Activated CD8-positive, alpha-beta memory T cell treated with anti-CD3 and anti-CD28 coated beads, Interleukin-2, amount 50 U/mL, for 24 hours (primary cell): ENCODE data around the gene KTN1.

Experiments used
- DNase-seq: peaks from one replicate; pipeline ENCODE4 v3.0.0-alpha.2; 2020; ENCODE audit errors: extremely low read depth

The KTN1 gene

GRCh38 chr14:55577229-55577628 lies 2.8 kb upstream of the KTN1 start:
- no peak for DNase-seq

GRCh38 chr14:55578511-55578910 lies 1.5 kb upstream of the KTN1 start:
- DNase-seq: no peak

- DNase-seq: no peak
Measured at GRCh38 chr14:55580470-55581341, 699 bp downstream of the KTN1 start.

GRCh38 chr14:55581342-55581771 lies 1.4 kb downstream of the KTN1 start:
- no peak for DNase-seq

- DNase-seq: no peak
Measured at GRCh38 chr14:55582746-55583145, 2.7 kb downstream of the KTN1 start.

- no peak for DNase-seq
Measured at GRCh38 chr14:55583942-55584468, 4.0 kb downstream of the KTN1 start.

- no peak for DNase-seq
Measured at GRCh38 chr14:55585854-55586253, 5.8 kb downstream of the KTN1 start.

GRCh38 chr14:55586411-55586810 lies 6.4 kb downstream of the KTN1 start:
- DNase-seq: no peak

- no peak for DNase-seq
Measured at GRCh38 chr14:55587847-55588246, 7.8 kb downstream of the KTN1 start.

GRCh38 chr14:55588259-55588699 lies 8.3 kb downstream of the KTN1 start:
- no peak for DNase-seq

- DNase-seq: no peak
Measured at GRCh38 chr14:55589171-55589570, 9.2 kb downstream of the KTN1 start.

- no peak for DNase-seq
Measured at GRCh38 chr14:55592436-55592835, 12.4 kb downstream of the KTN1 start.

GRCh38 chr14:55593698-55594097 lies 13.7 kb downstream of the KTN1 start:
- DNase-seq: no peak

GRCh38 chr14:55599250-55599879 lies 19.4 kb downstream of the KTN1 start:
- no peak for DNase-seq

- no peak for DNase-seq
Measured at GRCh38 chr14:55600784-55601561, 21.0 kb downstream of the KTN1 start.

GRCh38 chr14:55603401-55603953 lies 23.5 kb downstream of the KTN1 start:
- DNase-seq: no peak

GRCh38 chr14:55604488-55604887 lies 24.5 kb downstream of the KTN1 start:
- no peak for DNase-seq

GRCh38 chr14:55604900-55605418 lies 25.0 kb downstream of the KTN1 start:
- DNase-seq: no peak

- no peak for DNase-seq
Measured at GRCh38 chr14:55605793-55606192, 25.8 kb downstream of the KTN1 start.

- no peak for DNase-seq
Measured at GRCh38 chr14:55607386-55607785, 27.4 kb downstream of the KTN1 start.

GRCh38 chr14:55609681-55610080 lies 29.7 kb downstream of the KTN1 start:
- DNase-seq: no peak
